GM21723 (cell line): ENCODE measurements around the gene PIAS2.
A peak's percentile ranks its signal among the peaks of the same experiment; 100 is the strongest.
"Not testable (repeated sequence)": the region's sequence is repeated elsewhere in the genome, so short reads cannot be mapped to it uniquely, and the experiment has no call there.

Experiments
- ATAC-seq: cut with Tn5 transposase; IDR thresholded peaks from one replicate; pipeline ENCODE4 v1.9.1; 2021; ENCODE audit warnings: mild to moderate bottlenecking, moderate library complexity; ENCODE audit not compliant: unreplicated experiment

Gene PIAS2

DNA sequence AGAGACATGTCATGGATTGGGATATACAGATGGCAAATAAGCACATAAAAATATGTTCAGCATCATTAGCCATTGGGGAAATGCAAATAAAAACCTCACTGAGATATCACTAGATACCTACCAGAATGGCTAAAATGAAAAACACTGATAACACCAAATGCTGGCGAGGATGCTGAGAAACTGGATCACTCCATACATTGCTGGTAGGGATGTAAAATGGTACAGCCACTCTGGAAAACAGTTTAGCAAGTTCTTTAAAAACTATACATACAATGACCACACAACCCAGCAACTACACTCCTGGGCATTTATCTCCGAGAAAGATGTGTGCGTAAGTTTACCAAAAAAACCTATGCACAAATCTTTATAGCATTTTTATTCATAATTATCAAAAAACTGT, 13.9 kb downstream of the PIAS2 start:
- no peak for ATAC-seq

DNA sequence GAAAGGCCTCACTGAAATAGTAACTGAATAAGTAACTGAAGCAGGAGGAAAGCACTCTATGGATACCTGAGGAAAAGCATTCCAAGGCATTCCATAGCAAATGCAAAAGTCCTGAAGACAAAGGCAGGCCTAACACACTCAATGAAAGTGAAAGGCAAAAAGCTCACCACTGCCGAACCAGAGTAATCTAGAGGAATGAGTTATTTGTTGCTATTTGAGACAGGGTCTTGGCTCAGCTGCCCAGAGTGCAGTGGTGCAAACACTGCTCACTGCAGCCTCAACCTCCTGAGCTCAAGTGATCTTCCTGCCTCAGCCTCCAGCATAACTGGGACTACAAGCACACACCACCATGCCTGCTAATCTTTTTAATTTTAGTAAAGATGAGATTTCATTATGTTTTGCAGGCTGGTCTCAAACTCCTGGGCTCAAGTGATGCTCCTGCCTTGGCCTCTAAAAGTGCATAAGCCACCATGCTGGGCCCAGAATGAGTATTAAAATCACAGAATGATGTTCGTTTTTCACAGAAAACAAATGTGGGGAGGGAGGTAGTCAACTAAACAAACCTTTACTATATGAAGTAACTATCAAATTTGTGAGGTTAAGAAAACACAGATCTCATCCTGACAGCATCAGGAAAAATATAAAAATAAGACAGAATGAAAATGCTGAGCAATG, 17.9 kb downstream of the PIAS2 start:
- peak; percentile 82 for ATAC-seq

DNA sequence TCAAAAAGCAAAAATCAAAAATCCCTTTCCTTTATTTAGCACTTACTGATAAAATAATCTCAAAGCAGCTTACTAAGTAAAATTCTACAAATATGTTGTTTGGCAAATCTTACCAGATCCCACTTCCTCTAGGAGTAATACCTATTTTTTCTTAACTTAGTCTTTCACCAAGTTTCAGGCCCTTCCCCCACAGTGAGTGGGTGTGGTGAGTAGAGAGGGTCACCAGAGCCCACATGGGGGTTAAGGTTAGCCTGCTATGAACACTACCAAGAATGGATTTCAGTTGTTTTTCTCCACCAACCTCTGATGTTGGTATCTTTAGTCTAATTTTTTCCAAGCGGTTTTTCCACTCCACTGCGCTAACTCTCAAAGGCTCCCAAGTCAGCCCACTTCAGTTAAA, 23.2 kb downstream of the PIAS2 start:
- no peak for ATAC-seq

DNA sequence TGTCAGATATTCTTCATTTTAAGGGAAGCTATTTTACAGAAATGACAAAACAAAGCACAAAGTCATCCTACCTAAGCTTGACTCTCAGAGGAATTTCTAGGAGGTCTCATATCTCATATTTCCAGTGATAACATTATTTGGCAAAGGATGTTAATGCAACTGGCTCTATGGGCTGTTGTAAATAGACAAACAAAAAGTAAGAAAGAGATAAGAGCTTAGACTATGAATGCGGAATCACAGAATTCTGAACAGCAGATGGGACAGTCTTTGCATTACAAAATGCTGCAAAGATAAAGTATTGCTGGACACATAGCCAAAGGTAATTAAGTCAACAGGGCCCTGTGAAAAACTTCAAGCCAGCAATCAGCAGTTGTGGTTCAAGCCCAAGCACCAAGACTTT, 23.9 kb downstream of the PIAS2 start:
- ATAC-seq, result no peak

DNA sequence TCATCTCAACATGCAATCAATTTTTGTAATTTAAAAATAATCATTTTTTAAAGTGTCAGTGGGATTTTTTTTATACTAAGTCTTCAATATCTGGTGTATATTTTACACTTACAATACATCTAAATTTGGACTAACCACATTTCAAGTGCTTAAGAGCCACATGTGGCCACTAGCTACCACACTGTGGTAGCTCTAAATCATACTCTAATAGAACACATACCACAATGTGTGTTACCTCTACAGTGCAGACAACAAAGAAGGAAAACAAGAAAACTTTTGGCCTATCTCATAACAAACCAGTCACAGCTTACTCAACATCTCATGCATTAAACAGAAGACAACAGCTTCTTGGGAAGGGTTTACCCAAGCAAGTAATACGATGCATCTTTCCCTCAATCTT, 24.5 kb downstream of the PIAS2 start:
- ATAC-seq, result peak; percentile 57

DNA sequence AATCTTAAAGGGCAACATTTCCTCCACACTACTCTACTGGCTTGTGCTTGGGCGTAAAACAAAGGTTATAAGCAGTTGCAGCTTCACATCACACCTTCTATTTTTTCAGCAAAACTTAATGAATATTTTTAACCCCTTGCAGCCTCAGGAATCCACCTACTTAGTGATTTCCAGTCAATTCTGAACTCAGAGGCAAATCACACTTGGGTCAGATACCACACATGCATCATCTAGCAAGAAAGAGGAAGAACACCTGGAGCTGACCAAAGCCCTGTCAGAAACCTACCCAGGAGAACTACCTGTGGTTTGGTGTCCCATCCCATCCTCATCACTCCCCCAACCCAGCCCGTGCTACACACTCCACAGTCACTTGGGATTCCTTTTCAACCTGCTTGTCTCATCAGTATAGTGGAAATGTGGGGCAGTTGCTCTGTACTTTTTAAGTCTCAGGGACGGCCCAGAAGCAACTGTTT, 25.5 kb downstream of the PIAS2 start:
- peak; percentile 88 for ATAC-seq

DNA sequence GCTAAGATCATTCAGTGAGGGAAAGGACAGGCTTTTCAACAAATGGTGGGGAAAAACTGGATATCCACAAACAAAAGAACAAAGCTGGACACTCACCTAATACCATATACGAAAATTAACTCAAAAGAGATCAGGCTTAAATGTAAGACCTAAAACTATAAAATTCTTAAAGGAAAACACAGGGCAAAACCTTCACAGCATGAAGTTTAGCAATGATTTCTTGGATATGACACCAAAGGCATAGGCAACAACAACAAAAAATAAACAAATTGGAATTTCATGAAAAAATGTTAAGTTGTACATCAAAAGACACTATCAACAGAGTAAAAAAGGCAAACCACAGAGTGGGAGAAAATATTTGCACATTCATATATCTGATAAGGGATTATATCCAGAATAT, 28.3 kb downstream of the PIAS2 start:
- no peak for ATAC-seq

DNA sequence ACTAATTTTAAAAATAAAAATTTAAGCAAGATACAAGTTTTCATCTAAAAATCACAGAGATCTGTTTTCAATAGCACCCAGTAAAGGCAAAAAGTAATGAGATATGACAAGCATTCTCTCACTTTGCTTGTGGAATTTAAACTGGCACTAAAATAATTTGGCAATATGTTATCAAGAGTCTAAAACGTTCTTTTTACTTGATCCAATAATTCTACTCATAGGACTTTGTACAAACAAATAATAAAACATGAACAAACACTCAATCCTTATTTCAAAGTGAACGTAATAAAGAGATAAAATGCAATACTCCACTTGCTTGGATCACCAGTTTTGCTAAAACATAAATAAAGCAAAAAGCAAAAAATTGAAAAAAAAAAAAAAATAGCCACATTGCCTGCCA, 30.4 kb downstream of the PIAS2 start:
- ATAC-seq, result no peak

DNA sequence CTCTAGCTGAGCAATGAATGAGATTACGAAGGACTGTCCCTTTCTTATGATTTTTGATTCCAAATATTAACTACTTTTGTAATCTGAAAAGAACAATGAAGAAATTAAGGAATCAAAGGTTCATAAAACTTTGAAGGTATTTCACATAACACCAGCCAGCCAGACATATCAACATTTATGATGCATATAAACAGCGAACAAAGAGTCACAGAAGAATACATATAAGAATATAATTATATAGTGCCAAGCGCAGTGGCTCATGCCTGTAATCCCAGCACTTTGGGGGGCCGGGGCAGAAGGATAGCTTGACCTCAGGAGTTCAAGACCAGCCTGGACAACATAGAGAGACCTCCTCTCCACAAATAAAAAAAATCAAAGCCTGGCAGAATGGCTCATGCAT, 34.1 kb downstream of the PIAS2 start:
- ATAC-seq, result no peak

DNA sequence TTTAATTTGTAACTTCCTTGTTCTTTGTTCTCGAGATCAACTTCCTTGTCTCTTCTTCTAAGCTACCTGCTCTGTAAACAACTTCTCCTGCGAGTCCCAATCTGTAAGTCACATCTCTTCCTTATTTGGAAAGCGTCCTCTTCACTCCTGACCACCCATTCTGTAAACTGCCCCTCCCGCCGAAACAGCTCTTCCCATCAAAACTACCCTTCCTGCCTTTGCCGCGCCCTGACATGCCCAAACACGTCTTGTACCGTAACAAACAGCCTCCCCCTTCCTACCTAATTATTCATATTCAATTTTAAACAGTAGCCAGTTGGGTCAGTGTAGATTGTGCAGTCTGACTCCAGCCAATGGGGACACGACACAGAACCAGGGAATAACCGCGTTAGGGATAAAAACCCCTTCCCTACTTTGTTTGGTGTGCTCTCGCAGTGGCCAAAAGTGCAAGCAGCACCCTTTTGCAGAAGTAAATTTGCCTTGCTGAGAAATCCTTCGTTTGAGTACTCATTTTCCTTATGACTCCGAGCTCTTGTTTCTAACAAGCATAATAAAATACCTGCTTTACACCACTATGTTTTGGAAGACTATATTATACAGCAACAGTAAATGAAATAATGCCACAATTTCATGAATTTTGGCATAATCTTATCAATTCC, 39.8 kb downstream of the PIAS2 start:
- ATAC-seq, result no peak

DNA sequence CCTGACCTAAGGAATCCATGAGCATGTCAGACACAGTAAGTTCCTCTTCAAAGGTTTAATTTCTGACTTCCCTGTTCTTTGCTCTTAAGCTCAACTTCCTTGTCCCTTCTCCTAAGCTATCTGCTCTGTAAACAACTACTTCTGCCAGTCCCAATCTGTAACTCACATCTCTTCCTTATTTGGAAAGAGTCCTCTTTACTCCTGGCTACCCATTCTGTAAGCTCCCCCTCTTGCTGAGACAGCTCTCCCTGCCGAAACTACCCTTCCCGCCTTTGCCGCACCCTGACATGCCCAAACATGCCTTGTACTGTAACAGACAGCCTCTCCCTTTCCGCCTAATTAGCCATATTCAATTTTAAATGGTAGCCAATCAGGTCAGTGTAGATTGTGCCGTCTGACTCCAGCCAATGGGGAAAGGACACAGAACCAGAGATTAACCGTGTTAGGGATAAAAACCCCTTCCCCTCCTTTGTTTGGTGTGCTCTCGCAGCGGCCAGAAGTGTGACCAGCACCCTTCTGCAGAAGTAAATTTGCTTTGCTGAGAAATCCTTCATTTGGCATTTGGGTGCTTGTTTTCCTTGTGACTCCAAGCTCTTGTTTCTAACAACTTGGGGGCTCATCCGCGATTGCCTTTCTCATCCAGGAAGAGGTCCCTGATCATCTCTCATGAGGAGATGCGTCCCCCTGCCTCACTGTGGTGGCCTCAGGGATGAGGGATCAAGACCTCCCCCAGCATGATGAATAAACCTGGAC, 49.0 kb downstream of the PIAS2 start:
- no peak for ATAC-seq

DNA sequence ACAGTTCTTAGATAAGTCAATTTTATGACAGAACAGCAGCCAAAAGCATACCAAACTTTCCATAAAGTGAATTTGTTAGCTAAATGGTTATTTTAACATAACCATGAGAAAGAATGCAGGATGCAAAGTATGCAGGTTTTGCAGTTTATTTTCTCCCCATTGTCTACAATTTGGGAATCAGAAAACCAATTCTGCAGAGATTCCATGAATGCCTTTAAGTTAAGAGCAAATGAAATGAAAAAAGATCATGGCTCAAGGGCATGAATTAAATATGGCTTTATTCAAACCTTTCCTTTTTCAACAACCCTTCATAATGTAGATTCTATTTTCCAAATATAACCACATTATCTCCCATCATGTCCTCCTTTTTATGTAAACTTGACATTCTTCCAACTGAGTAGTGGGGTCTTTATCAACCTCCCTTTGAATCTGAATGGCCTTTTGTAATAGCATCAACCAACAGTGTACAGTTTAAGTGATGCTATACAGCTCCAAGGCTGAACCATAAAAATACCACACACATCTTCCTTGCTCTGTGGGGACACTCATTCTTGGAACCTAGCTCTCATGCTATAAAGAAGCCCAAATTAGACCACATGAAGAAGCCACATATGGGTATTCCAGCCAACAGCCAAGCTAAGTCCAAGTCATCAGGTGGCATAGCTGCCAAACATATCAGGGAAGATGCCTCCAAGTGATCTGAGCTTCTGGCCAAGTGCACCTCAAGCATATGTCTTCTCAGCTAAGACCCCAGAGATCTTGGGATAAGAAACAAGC, 49.8 kb downstream of the PIAS2 start:
- no peak for ATAC-seq

DNA sequence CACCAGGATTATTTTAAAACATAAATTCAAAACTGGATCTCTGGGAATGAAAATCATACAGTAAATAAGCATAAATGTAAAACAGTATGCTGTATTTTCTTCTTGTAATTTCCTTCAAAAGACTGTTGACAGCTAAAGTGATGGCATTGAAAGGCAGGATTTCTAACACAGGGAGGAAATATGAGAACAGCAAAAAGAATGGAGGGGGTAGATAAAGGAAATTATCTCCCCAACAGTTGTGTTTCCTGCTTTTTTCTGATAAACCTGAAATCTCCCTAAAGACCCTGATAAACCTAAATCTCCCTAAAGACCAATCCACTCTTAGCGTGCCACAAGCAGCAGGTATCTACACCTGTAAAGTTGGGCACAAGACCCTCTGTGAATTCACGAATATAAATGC, 50.8 kb downstream of the PIAS2 start:
- ATAC-seq, result no peak

DNA sequence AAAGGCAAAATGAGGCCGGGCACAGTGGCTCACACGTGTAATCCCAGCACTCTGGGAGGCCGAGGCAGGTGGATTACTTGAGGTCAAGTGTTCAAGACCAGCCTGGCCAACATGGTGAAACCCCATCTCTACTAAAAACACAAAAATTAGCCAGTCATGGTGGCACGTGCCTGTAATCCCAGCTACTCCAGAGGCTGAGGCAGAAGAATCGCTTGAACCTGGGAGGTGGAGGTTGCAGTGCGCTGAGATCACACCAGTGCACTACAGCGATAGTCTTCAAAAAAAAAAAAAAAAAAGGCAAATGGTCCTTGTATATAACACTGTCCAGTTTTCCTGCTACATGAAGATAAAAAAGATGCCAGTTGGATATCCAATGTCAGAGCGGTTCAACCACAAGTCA, 52.1 kb downstream of the PIAS2 start:
- ATAC-seq, result not testable (repeated sequence)

DNA sequence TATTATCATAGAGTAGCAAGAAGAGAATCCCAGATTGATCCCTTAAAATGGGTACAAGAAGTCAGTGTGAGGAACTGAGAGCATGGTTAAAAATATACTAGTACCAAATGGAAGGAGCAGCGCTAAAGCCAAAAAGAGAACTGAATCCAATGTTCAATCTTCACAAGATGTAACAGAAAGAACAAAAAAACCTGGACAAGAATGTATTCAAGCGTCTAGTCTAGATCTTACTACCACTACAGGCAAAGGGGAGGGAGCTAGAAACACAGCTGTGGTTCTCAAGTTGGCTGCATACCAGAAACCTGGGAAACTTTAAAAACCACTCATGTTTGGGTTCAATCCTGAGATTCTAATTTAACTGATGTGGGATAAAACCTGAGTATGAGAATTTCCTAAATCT, 57.5 kb downstream of the PIAS2 start:
- peak; percentile 74 for ATAC-seq

DNA sequence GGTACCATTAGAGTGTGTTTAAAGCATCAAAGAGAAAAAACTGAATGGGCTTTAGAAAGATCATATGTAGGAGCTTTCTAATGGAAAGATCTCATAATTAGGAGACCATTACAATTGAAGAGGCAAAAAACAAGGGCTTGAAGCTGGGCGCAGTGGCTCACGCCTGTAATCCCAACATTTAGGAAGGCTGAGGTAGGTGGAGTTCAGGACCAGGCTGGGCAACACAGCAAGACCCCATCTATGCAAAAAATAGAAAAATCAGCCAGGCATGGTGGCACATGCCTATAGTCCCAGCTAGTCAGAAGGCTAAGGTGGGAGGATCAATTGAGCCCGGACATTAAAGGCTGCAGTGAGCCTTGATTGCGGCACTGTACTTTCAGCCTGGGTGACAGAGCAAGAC, 59.0 kb downstream of the PIAS2 start:
- no peak for ATAC-seq

DNA sequence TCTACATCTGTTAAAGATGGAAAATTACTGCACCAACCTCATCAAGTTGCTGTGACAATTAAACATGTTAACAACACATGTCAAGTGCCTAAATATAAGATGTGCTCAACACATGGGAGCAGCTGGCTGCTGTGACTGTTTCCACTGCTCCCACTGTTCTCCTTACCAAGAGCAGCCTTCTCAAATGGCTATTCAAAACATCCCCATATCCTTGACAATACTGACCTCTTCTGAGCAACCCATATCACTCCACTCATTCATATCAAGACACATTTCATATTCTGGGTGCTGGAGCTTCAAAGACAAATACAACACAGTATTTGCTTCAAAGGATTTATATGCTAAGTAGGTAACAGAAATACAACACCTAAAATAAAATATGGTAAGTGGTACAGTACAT, 60.3 kb downstream of the PIAS2 start:
- ATAC-seq, result no peak

DNA sequence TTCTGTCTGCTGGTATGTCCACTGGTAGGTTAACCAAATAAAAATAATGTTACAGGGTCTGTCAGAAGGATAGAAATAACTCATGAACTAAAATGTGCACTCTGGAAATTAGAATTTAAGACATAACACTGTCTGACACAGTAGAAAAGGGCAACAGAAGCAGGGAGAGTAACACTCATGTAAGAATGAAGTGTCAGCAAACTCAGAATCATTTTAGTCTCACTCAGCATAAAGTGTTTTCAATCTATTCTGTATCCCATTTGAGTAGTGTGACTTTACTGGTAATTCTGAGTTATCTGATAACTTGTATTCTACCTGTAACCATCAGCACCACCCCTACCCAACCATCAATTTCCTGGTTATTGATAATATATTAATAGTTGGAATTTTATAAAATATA, 68.3 kb downstream of the PIAS2 start:
- no peak for ATAC-seq

DNA sequence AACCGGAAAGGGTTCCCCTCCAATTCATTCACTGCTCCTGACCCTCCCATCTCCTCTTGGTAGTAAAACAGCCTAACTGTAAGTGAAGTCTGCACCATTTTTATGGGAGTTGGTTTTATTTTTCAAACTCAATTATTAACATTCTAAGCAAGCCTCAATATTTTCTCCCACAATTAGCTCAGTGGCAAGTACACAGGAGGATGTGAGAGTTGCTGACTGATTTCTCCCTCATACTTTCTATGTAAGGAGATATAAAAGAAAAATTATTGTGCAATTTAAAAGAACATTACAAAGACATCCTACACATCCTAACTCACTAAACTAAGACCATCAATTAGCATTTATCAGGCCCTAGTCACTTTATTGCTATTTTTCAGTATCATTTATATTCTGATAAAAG, 73.9 kb downstream of the PIAS2 start:
- ATAC-seq, result no peak

DNA sequence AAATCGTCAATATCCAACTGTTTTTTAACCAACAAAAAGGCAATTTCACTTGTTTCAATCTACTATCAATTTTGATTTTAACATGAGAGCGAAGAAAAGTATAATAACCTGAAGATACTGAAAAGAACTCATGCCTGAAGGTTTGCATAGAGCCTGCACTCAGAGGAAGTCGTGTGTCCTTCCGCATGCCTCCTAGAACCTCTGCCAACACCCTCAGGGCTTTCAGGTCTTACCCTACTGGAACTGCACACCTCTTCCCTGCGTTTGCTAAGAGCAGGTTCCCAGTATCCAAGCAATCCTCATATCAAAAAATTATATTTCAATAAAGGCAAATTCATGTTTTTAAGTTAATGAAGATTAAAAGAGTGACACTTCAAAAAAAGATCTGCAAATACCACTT, 74.7 kb downstream of the PIAS2 start:
- no peak for ATAC-seq

DNA sequence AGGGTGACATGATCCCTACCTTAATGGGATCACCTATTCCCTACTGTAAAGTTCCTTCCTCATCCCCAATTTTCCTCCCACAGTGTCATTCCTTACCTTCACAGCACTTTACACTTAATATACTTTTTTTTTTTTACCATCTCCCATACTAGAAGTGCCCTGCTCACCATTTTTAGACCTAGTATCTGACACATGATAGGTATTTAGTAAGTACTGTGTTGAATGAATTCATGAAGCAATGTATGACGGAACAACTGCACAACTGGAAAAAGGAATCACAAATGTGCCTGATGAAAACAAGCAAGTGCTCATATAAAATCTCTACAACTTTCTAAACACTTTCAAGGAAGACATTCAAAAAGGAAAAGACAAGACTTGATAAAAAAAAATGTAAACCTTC, 83.4 kb downstream of the PIAS2 start:
- no peak for ATAC-seq
